ENCODE data around the gene MRPL52.
"Not testable (repeated sequence)": the region's sequence is repeated elsewhere in the genome, so short reads cannot be mapped to it uniquely, and the experiment has no call there.

The MRPL52 gene

GRCh38 chr14:22829661-22830442, at the start of gene MRPL52:
TSS of gene MRPL52 (plus strand) at chr14:22829887. CDS start at chr14:22829913, 26 bp downstream.
- peak; percentile 90 for DNase-seq (ENCODE audit: low spot score)

- no peak for DNase-seq (ENCODE audit: low spot score)
These were observed 49.5 kb upstream of the MRPL52 start for GRCh38 chr14:22780105-22780679.

- DNase-seq (ENCODE audit: low spot score) = no peak
These were observed 48.8 kb upstream of the MRPL52 start for GRCh38 chr14:22780941-22781300.

- DNase-seq (ENCODE audit: low spot score) = no peak
These were observed 48.2 kb upstream of the MRPL52 start for GRCh38 chr14:22781301-22781991.

GRCh38 chr14:22786685-22787084, 43.0 kb upstream of the MRPL52 start:
- no peak for DNase-seq (ENCODE audit: low spot score)

GRCh38 chr14:22791301-22791700, 38.4 kb upstream of the MRPL52 start:
- no peak for DNase-seq (ENCODE audit: low spot score)

GRCh38 chr14:22792158-22792557, 37.5 kb upstream of the MRPL52 start:
- no peak for DNase-seq (ENCODE audit: low spot score)

GRCh38 chr14:22793550-22793949, 36.1 kb upstream of the MRPL52 start:
- not testable (repeated sequence) for DNase-seq (ENCODE audit: low spot score)

GRCh38 chr14:22793976-22794375, 35.7 kb upstream of the MRPL52 start:
- no peak for DNase-seq (ENCODE audit: low spot score)

- no peak for DNase-seq (ENCODE audit: low spot score)
These were observed 35.1 kb upstream of the MRPL52 start for GRCh38 chr14:22794551-22794951.

GRCh38 chr14:22796087-22796707, 33.5 kb upstream of the MRPL52 start:
- no peak for DNase-seq (ENCODE audit: low spot score)

- DNase-seq (ENCODE audit: low spot score) = no peak
These were observed 32.4 kb upstream of the MRPL52 start for GRCh38 chr14:22797017-22797917.

GRCh38 chr14:22798528-22798927, 31.2 kb upstream of the MRPL52 start:
- DNase-seq (ENCODE audit: low spot score) = no peak

GRCh38 chr14:22800346-22800745, 29.3 kb upstream of the MRPL52 start:
- DNase-seq (ENCODE audit: low spot score) = no peak

- DNase-seq (ENCODE audit: low spot score) = no peak
These were observed 28.0 kb upstream of the MRPL52 start for GRCh38 chr14:22801716-22802115.

- DNase-seq (ENCODE audit: low spot score) = no peak
These were observed 26.6 kb upstream of the MRPL52 start for GRCh38 chr14:22802860-22803686.

- no peak for DNase-seq (ENCODE audit: low spot score)
These were observed 26.1 kb upstream of the MRPL52 start for GRCh38 chr14:22803687-22803974.

- DNase-seq (ENCODE audit: low spot score) = not testable (repeated sequence)
These were observed 24.5 kb upstream of the MRPL52 start for GRCh38 chr14:22805235-22805634.

- DNase-seq (ENCODE audit: low spot score) = no peak
These were observed 22.1 kb upstream of the MRPL52 start for GRCh38 chr14:22807432-22808087.

- no peak for DNase-seq (ENCODE audit: low spot score)
These were observed 21.1 kb upstream of the MRPL52 start for GRCh38 chr14:22808388-22809209.

Measured in HuH-7 (cell line).